HepG2 (cell line): Measurements from ENCODE around the gene NOXO1. TPM values are rescaled to one million over a fixed set of nuclear protein-coding genes. Genes with fewer than 3 reads are reported as not detected.
A peak's percentile ranks its signal among the peaks of the same experiment; 100 is the strongest.

Experiments
- GATA4 ChIP-seq: sonication (generic); IDR thresholded peaks from 2 replicates; pipeline ENCODE4 v1.6.1; 2016; ENCODE audit warnings: antibody characterized with exemption, low read depth, borderline replicate concordance
- HOXD1 ChIP-seq: sonication (generic); formaldehyde crosslinking; IDR thresholded peaks from 2 replicates; pipeline ENCODE4 v1.5.0; 2020; ENCODE audit warnings: missing genetic modification reagents
- NCOR1 ChIP-seq: fragments of 200-600 bp; sonication (generic); IDR thresholded peaks from 2 replicates; pipeline ENCODE4 v1.7.0; 2017; ENCODE audit warnings: antibody characterized with exemption, low read length, borderline replicate concordance
- NFATC3 ChIP-seq: sonication (generic); formaldehyde crosslinking; IDR thresholded peaks from 2 replicates; pipeline ENCODE4 v1.5.1; 2020; ENCODE audit warnings: mild to moderate bottlenecking, missing genetic modification reagents
- NR2C2 ChIP-seq: sonication (generic); formaldehyde crosslinking; IDR thresholded peaks from 2 replicates; pipeline ENCODE4 v1.4.0; 2020; ENCODE audit warnings: missing genetic modification reagents, mild to moderate bottlenecking, moderate library complexity, borderline replicate concordance
- RXRA ChIP-seq: sonication (generic); formaldehyde crosslinking; IDR thresholded peaks from 2 replicates; pipeline ENCODE4 v1.5.1; 2020; ENCODE audit warnings: missing genetic modification reagents
- SOX13 ChIP-seq, 3 experiments: fragments of 450-650 bp in 1 of 3; sonication (generic) in 1 of 3; formaldehyde crosslinking in 1 of 3; IDR thresholded peaks in 2 of 3; conservative IDR thresholded peaks in 1 of 3; 2 replicates each; pipeline versions ENCODE4 v1.5.0 to v1.6.1; 2016 to 2020; ENCODE audit warnings: antibody characterized with exemption in 1 of 3, mild to moderate bottlenecking in 1 of 3, missing compliant biosample characterization in 1 of 3, missing genetic modification reagents in 1 of 3, moderate library complexity in 1 of 3
- SOX5 ChIP-seq: IDR thresholded peaks from 2 replicates; pipeline ENCODE4 v1.6.1; 2016; ENCODE audit warnings: borderline replicate concordance
- YY1 ChIP-seq: IDR thresholded peaks from 2 replicates; pipeline ENCODE4 v1.6.1; 2011; ENCODE audit warnings: low read length, low read depth, moderate library complexity, mild to moderate bottlenecking; ENCODE audit not compliant: insufficient read depth, insufficient replicate concordance
- ZNF12 ChIP-seq: sonication (generic); formaldehyde crosslinking; IDR thresholded peaks from 2 replicates; pipeline ENCODE4 v1.5.0; 2020; ENCODE audit warnings: missing genetic modification reagents
- ZNF20 ChIP-seq: sonication (generic); formaldehyde crosslinking; IDR thresholded peaks from 2 replicates; pipeline ENCODE4 v1.4.0; 2020; ENCODE audit warnings: mild to moderate bottlenecking, moderate library complexity, missing genetic modification reagents
- ZNF569 ChIP-seq: sonication (generic); formaldehyde crosslinking; IDR thresholded peaks from 2 replicates; pipeline ENCODE4 v1.5.0; 2020; ENCODE audit warnings: mild to moderate bottlenecking, missing genetic modification reagents, moderate library complexity, borderline replicate concordance
- ZNF577 ChIP-seq: sonication (generic); formaldehyde crosslinking; IDR thresholded peaks from 2 replicates; pipeline ENCODE4 v1.4.0; 2020; ENCODE audit warnings: mild to moderate bottlenecking, low read depth, missing genetic modification reagents, borderline replicate concordance
- ZNF598 ChIP-seq: sonication (generic); formaldehyde crosslinking; IDR thresholded peaks from 2 replicates; pipeline ENCODE4 v1.5.1; 2020; ENCODE audit warnings: mild to moderate bottlenecking, missing genetic modification reagents, borderline replicate concordance
- ZNF777 ChIP-seq: sonication (generic); formaldehyde crosslinking; IDR thresholded peaks from 2 replicates; pipeline ENCODE4 v1.4.0; 2020; ENCODE audit warnings: missing genetic modification reagents
- ZNF781 ChIP-seq: sonication (generic); formaldehyde crosslinking; IDR thresholded peaks from 2 replicates; pipeline ENCODE4 v1.5.1; 2020; ENCODE audit warnings: borderline replicate concordance, mild to moderate bottlenecking, missing genetic modification reagents; ENCODE audit errors: not compliant biosample characterization
- ZNF782 ChIP-seq: sonication (generic); formaldehyde crosslinking; IDR thresholded peaks from 2 replicates; pipeline ENCODE4 v1.4.0; 2020; ENCODE audit warnings: missing genetic modification reagents, mild to moderate bottlenecking, borderline replicate concordance
- polyA plus RNA-seq, 8 experiments: library from polyadenylated mRNA; depleted of rRNA in 3 of 8; stranded (reverse) in 7 of 8; unstranded in 1 of 8; fragments of >200 nt; fragmentation: Illumina TruSeq in 4 of 8; extraction: Trizol in 4 of 8; gene quantifications; 2 replicates each; pipeline versions ENCODE4 v1.2.1 to v1.2.3, GENCODE V29; 2011 to 2016; ENCODE audit warnings: low read depth in 4 of 8, missing spikeins in 1 of 8, mixed read lengths in 1 of 8; ENCODE audit not compliant: insufficient read depth in 1 of 8
- total RNA-seq, 5 experiments: library from RNA; depleted of rRNA; stranded (reverse); fragments of >200 nt; fragmentation: Illumina TruSeq; extraction: Trizol; gene quantifications; 2 replicates each; pipeline ENCODE4 v1.2.3, GENCODE V29; 2016; ENCODE audit warnings: low read depth in 1 of 5
- TF ChIP-seq, protein P1 (sequence below): IDR thresholded peaks from 2 replicates; pipeline ENCODE4 v1.6.1; 2018; ENCODE audit warnings: missing genetic modification reagents
- TF ChIP-seq, protein P2 (sequence below): sonication (generic); formaldehyde crosslinking; IDR thresholded peaks from 2 replicates; pipeline ENCODE4 v1.8.1; 2023; ENCODE audit warnings: mild to moderate bottlenecking, missing genetic modification reagents
- TF ChIP-seq, protein P3 (sequence below): sonication (generic); formaldehyde crosslinking; IDR thresholded peaks from 2 replicates; pipeline ENCODE4 v1.9.0; 2021; ENCODE audit warnings: missing genetic modification reagents, borderline replicate concordance
- TF ChIP-seq, protein P4 (sequence below): sonication (generic); formaldehyde crosslinking; IDR thresholded peaks from 2 replicates; pipeline ENCODE4 v1.4.0; 2020; ENCODE audit warnings: low read depth, mild to moderate bottlenecking, missing genetic modification reagents

The NOXO1 gene
- total and polyA plus RNA-seq, 2 of the 13 experiments (the other 11 are each of a cell fraction or from before 2014, with no cell fraction given), result 0.69 to 1.4 TPM

DNA sequence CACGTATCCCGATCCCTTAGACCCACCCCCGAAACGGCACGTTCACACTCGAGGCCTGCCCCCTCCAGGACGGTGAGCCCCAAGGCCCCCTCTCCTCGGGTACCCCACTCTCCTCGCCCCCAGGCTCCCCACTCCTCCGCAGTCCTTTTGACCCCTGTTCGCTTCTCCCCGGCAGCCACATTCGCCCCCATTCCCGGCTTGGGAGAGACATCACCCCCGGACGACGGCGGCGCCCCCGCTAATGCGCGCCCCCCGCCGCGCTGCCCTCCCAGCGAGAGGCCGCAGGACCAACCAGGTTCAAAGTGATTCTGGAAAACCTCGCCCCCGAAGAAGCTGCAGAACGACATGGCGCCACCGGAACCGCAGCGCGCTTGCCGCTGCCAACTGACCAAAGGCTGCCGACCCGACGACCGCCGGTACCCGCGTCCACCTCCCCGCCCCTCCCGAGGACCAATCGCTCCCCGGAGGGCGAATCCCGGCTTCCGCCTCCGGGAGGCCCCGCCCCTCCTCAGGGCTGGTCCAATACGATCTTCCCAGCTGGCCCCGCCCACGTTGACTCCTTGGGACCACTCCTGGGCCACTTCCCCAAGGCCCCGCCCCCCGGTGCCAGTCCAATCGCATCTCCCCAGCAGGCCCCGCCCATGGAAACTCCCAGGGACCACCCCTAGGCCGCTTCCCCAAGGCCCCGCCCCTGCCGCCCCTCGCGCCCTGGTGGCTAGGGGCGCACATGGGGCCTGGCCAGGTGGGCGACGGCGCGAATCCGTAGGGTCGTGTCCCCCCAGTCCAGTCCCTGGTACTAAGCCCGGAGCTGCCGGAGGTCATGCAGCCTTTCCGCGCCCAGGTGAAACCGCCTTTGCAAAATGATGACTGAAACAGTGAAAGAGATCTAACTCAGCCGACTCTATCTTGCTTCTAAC lies 38.2 kb downstream of the NOXO1 start, which contains the start of gene MSRB1 (continued):
- TF ChIP-seq, protein P1, sequence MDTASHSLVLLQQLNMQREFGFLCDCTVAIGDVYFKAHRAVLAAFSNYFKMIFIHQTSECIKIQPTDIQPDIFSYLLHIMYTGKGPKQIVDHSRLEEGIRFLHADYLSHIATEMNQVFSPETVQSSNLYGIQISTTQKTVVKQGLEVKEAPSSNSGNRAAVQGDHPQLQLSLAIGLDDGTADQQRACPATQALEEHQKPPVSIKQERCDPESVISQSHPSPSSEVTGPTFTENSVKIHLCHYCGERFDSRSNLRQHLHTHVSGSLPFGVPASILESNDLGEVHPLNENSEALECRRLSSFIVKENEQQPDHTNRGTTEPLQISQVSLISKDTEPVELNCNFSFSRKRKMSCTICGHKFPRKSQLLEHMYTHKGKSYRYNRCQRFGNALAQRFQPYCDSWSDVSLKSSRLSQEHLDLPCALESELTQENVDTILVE, result peak; percentile 65; the same call in 1 of the 2 replicates
- TF ChIP-seq NCOR1 (no peak), ZNF781 (CRISPR knock-in tag) (peak; percentile 37), ZNF598 (CRISPR knock-in tag) (no peak), SOX5 (CRISPR knock-in tag) (no peak; the same call in 1 of the 2 replicates), ZNF12 (CRISPR knock-in tag) (no peak), ZNF20 (0 out of 2 replicates have a peak, but pooled peaks have one; percentile 68), YY1 (peak; percentile 83), ZNF782 (CRISPR knock-in tag) (peak; percentile 36; the same call in 1 of the 2 replicates), RXRA (no peak), SOX13 (IDR thresholded peaks at IDR 0.05) (0 out of 2 replicates have a peak, but pooled peaks have one; percentile 15), SOX13 (CRISPR knock-in tag; conservative IDR thresholded peaks at IDR 0.05 in 1 of 2, IDR thresholded peaks at IDR 0.05 in 1 of 2) (no peak), NFATC3 (0 out of 2 replicates have a peak, but pooled peaks have one; percentile 24), HOXD1 (CRISPR knock-in tag) (peak; percentile 18; the same call in 1 of the 2 replicates), ZNF777 (CRISPR knock-in tag) (peak; percentile 74), NR2C2 (CRISPR knock-in tag) (peak; percentile 57; the same call in 1 of the 2 replicates), GATA4 (peak; percentile 65; the same call in 1 of the 2 replicates), ZNF569 (CRISPR knock-in tag) (no peak), ZNF577 (CRISPR knock-in tag) (no peak)
- TF ChIP-seq, protein P2, sequence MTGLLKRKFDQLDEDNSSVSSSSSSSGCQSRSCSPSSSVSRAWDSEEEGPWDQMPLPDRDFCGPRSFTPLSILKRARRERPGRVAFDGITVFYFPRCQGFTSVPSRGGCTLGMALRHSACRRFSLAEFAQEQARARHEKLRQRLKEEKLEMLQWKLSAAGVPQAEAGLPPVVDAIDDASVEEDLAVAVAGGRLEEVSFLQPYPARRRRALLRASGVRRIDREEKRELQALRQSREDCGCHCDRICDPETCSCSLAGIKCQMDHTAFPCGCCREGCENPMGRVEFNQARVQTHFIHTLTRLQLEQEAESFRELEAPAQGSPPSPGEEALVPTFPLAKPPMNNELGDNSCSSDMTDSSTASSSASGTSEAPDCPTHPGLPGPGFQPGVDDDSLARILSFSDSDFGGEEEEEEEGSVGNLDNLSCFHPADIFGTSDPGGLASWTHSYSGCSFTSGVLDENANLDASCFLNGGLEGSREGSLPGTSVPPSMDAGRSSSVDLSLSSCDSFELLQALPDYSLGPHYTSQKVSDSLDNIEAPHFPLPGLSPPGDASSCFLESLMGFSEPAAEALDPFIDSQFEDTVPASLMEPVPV (CRISPR knock-in tag), result peak; percentile 77; the same call in 1 of the 2 replicates
- TF ChIP-seq, protein P3, sequence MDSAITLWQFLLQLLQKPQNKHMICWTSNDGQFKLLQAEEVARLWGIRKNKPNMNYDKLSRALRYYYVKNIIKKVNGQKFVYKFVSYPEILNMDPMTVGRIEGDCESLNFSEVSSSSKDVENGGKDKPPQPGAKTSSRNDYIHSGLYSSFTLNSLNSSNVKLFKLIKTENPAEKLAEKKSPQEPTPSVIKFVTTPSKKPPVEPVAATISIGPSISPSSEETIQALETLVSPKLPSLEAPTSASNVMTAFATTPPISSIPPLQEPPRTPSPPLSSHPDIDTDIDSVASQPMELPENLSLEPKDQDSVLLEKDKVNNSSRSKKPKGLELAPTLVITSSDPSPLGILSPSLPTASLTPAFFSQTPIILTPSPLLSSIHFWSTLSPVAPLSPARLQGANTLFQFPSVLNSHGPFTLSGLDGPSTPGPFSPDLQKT (CRISPR knock-in tag), result no peak
- TF ChIP-seq, protein P4, sequence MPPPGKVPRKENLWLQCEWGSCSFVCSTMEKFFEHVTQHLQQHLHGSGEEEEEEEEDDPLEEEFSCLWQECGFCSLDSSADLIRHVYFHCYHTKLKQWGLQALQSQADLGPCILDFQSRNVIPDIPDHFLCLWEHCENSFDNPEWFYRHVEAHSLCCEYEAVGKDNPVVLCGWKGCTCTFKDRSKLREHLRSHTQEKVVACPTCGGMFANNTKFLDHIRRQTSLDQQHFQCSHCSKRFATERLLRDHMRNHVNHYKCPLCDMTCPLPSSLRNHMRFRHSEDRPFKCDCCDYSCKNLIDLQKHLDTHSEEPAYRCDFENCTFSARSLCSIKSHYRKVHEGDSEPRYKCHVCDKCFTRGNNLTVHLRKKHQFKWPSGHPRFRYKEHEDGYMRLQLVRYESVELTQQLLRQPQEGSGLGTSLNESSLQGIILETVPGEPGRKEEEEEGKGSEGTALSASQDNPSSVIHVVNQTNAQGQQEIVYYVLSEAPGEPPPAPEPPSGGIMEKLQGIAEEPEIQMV (CRISPR knock-in tag), result peak; percentile 64; the same call in 1 of the 2 replicates
